ENCODE data around the gene MED4. TPM values are rescaled to one million over a fixed set of nuclear protein-coding genes. Genes with fewer than 3 reads are reported as not detected.
A peak's percentile ranks its signal among the peaks of the same experiment; 100 is the strongest.

MED4 gene
- total RNA-seq, 3 donors from 2014 or later = 39.0 to 45.1 (median 39.8) TPM

- H3K4me1 ChIP-seq = peaks cover 0 to 6% of the 10 kb centered on the region in 2 donors
- no peaks in the 10 kb centered on the region for H3K27me3 ChIP-seq
- H3K36me3 ChIP-seq = no peaks in the 10 kb centered on the region
- peak overlapping the region; percentile 76 to 99 (median 90) for H3K4me3 ChIP-seq
- H3K27ac ChIP-seq = no peak overlapping the region
- TF ChIP-seq POLR2A (IDR thresholded peaks at IDR 0.05) (no peak), CTCF (IDR thresholded peaks at IDR 0.05) (no peak), POLR2AphosphoS5 (IDR thresholded peaks at IDR 0.05) (no peak)
- intact Hi-C loops (cut with DNase I; ENCODE audit: low total_unique reads) = no loop called here
- DNase-seq (ENCODE audit: low spot score in 2 of 2) = no peak
- no peaks in the 10 kb centered on the region for H3K9me3 ChIP-seq
These were observed 1.3 kb downstream of the MED4 start for GRCh38 chr13:48093588-48093987.

DNA sequence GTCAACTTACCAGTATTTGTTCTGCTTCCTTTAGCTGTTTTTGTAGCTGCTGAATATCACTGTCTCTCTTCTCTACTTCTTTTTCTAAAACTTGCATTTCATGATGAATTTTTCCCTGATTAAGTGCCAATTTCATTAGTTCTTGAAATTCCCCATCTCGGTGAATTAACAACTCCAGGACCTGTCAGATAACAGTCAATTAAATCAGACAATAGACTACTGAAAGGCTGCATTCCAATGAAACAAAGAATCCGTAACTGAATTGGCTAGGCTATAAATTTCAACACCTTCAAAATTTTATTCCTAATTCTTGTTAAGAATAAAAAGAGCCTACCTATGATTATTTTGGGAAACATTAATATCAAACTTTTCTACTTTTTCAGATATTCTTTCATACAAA lies 8.6 kb downstream of the MED4 start:
- H3K9me3 ChIP-seq = no peaks in the 10 kb centered on the region
- DNase-seq (ENCODE audit: low spot score in 2 of 2) = no peak
- no peaks in the 10 kb centered on the region for H3K36me3 ChIP-seq
- H3K4me1 ChIP-seq = peaks cover 0 to 6% of the 10 kb centered on the region in 2 donors
- intact Hi-C loops (cut with DNase I; ENCODE audit: low total_unique reads) = no loop called here
- H3K4me3 ChIP-seq = no peak overlapping the region
- no peaks in the 10 kb centered on the region for H3K27me3 ChIP-seq
- H3K27ac ChIP-seq = no peak overlapping the region
- TF ChIP-seq POLR2A (IDR thresholded peaks at IDR 0.05) (no peak), CTCF (IDR thresholded peaks at IDR 0.05) (no peak), POLR2AphosphoS5 (IDR thresholded peaks at IDR 0.05) (no peak)

GRCh38 chr13:48081739-48082138 lies 13.2 kb downstream of the MED4 start:
- no peak overlapping the region for H3K27ac ChIP-seq
- intact Hi-C loops (cut with DNase I; ENCODE audit: low total_unique reads) = no loop called here
- no peaks in the 10 kb centered on the region for H3K9me3 ChIP-seq
- TF ChIP-seq POLR2A (IDR thresholded peaks at IDR 0.05) = no peak
- TF ChIP-seq CTCF (IDR thresholded peaks at IDR 0.05) = no peak
- no peak for TF ChIP-seq POLR2AphosphoS5 (IDR thresholded peaks at IDR 0.05)
- peaks cover 4% of the 10 kb centered on the region for H3K36me3 ChIP-seq
- DNase-seq (ENCODE audit: low spot score in 2 of 2) = no peak
- H3K27me3 ChIP-seq = no peaks in the 10 kb centered on the region
- no peak overlapping the region for H3K4me3 ChIP-seq
- H3K4me1 ChIP-seq = no peaks in the 10 kb centered on the region

GRCh38 chr13:48078251-48078656 lies 16.6 kb downstream of the MED4 start:
- Histone ChIP-seq H3K27me3 (no peaks in the 10 kb centered on the region), H3K4me3 (no peak overlapping the region), H3K4me1 (no peaks in the 10 kb centered on the region), H3K9me3 (no peaks in the 10 kb centered on the region), H3K36me3 (peaks cover 4% of the 10 kb centered on the region), H3K27ac (no peak overlapping the region)
- TF ChIP-seq POLR2AphosphoS5 (IDR thresholded peaks at IDR 0.05) (no peak), POLR2A (IDR thresholded peaks at IDR 0.05) (no peak), CTCF (IDR thresholded peaks at IDR 0.05) (no peak)
- intact Hi-C loops (cut with DNase I; ENCODE audit: low total_unique reads) = no loop called here
- no peak for DNase-seq (ENCODE audit: low spot score in 2 of 2)

DNA sequence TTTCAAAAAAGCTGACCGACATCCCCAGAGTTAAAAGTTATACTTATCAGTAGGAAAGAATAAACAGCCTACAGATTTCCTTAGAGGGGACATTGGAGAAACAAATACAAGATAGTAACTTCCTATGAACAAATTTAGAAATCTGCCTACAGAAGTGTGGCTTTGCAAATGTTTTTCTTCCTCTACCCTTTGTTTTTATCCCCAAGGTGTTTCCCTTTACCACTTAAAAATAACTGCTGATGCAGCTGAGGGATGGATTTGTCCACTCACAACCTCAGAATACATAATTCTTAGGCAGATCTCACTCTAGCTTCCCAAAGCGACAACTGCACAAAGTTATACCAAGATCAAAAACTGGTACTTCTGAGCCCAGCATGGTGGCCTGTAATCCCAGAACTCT lies 20.9 kb downstream of the MED4 start:
- no peaks in the 10 kb centered on the region for H3K36me3 ChIP-seq
- H3K27ac ChIP-seq = no peak overlapping the region
- intact Hi-C loops (cut with DNase I; ENCODE audit: low total_unique reads) = no loop called here

More for the DNA sequence above, 20.9 kb downstream of the MED4 start:
- DNase-seq (ENCODE audit: low spot score in 2 of 2) = no peak
- Histone ChIP-seq H3K27me3 (no peaks in the 10 kb centered on the region), H3K9me3 (peaks cover 29 to 33% of the 10 kb centered on the region in 2 donors), H3K4me1 (no peaks in the 10 kb centered on the region), H3K4me3 (no peak overlapping the region)
- TF ChIP-seq POLR2A (IDR thresholded peaks at IDR 0.05) = no peak
- TF ChIP-seq CTCF (IDR thresholded peaks at IDR 0.05) = no peak
- no peak for TF ChIP-seq POLR2AphosphoS5 (IDR thresholded peaks at IDR 0.05)

Data from breast epithelium (tissue), 4 donors.